Neural cell (in vitro differentiated cells): ENCODE data around the gene BHLHA9. TPM values are rescaled to one million over a fixed set of nuclear protein-coding genes. Genes with fewer than 3 reads are reported as not detected.

ENCODE experiments used
- H2AFZ ChIP-seq: fragments of 200-600, 300-800 bp; sonication (generic), shearing (Covaris generic); 2 replicates; pipeline ENCODE4 v1.6.0; 2014; ENCODE audit warnings: low read depth, mild to moderate bottlenecking, antibody characterized with exemption, low read length, moderate library complexity
- H3F3A ChIP-seq: fragments of 200-600 bp; shearing (Covaris generic); 2 replicates; pipeline ENCODE4 v1.6.1; 2016; ENCODE audit warnings: mild to moderate bottlenecking, moderate library complexity, mixed read lengths, antibody characterized with exemption, low read length; ENCODE audit not compliant: insufficient read depth, poor library complexity, severe bottlenecking
- H3K27ac ChIP-seq: fragments of 200-600, 300-800 bp; sonication (generic), shearing (Covaris generic); 2 replicates; pipeline ENCODE4 v1.5.1; 2014; ENCODE audit warnings: mild to moderate bottlenecking, low read length, moderate library complexity
- H3K27me3 ChIP-seq: fragments of 300-800, 200-600 bp; sonication (generic), shearing (Covaris generic); 2 replicates; pipeline ENCODE4 v1.6.0; 2014; ENCODE audit warnings: mild to moderate bottlenecking, low read depth, low read length, moderate library complexity; ENCODE audit not compliant: insufficient read depth
- H3K36me3 ChIP-seq: fragments of 300-800, 200-600 bp; sonication (generic), shearing (Covaris generic); 2 replicates; pipeline ENCODE4 v1.5.1; 2014; ENCODE audit warnings: mild to moderate bottlenecking, antibody characterized with exemption, low read length, moderate library complexity; ENCODE audit not compliant: insufficient read depth
- H3K4me2 ChIP-seq: fragments of 300-800, 200-600 bp; sonication (generic), shearing (Covaris generic); 2 replicates; pipeline ENCODE4 v1.6.0; 2014; ENCODE audit warnings: mild to moderate bottlenecking, low read length
- H3K4me3 ChIP-seq: fragments of 300-800, 200-600 bp; sonication (generic), shearing (Covaris generic); 2 replicates; pipeline ENCODE4 v1.5.1; 2014; ENCODE audit warnings: mild to moderate bottlenecking, low read length, moderate library complexity
- H3K79me2 ChIP-seq: fragments of 200-600 bp; shearing (Covaris generic); replicated peaks from 2 replicates; pipeline ENCODE4 v1.6.0; 2014; ENCODE audit warnings: mild to moderate bottlenecking, low read length, moderate library complexity; ENCODE audit not compliant: insufficient read depth
- H3K9ac ChIP-seq: fragments of 300-800, 200-600 bp; sonication (generic), shearing (Covaris generic); 2 replicates; pipeline ENCODE4 v1.6.1; 2016; ENCODE audit warnings: mild to moderate bottlenecking, low read length, mixed read lengths
- H3K9me2 ChIP-seq: fragments of 200-600 bp; shearing (Covaris generic); 2 replicates; pipeline ENCODE4 v1.6.1; 2016; ENCODE audit warnings: mild to moderate bottlenecking, low read length, mixed read lengths; ENCODE audit not compliant: insufficient read depth
- H3K9me3 ChIP-seq: fragments of 200-600, 300-800 bp; sonication (generic), shearing (Covaris generic); 2 replicates; pipeline ENCODE4 v1.6.1; 2016; ENCODE audit warnings: mild to moderate bottlenecking, mixed run types, low read length, moderate library complexity, mixed read lengths
- H4K20me1 ChIP-seq: fragments of 200-600 bp; shearing (Covaris generic); 2 replicates; pipeline ENCODE4 v1.6.1; 2016; ENCODE audit warnings: mild to moderate bottlenecking, mixed run types; ENCODE audit not compliant: insufficient read depth
- CTCF ChIP-seq: fragments of 450-650 bp; IDR thresholded peaks from 2 replicates; pipeline ENCODE4 v1.5.1; 2014; ENCODE audit warnings: antibody characterized with exemption, mild to moderate bottlenecking, moderate library complexity; ENCODE audit not compliant: poor library complexity, severe bottlenecking
- EP300 ChIP-seq: fragments of 450-650 bp; conservative IDR thresholded peaks from 2 replicates; pipeline ENCODE4 v1.6.1; 2014; ENCODE audit warnings: antibody characterized with exemption, mild to moderate bottlenecking, moderate library complexity; ENCODE audit not compliant: poor library complexity, severe bottlenecking
- EZH2 ChIP-seq: fragments of 200-600, 300-800 bp; shearing (Covaris generic), sonication (generic); IDR thresholded peaks from 2 replicates; pipeline ENCODE4 v1.6.1; 2014; ENCODE audit warnings: antibody characterized with exemption, low read length, borderline replicate concordance, mild to moderate bottlenecking; ENCODE audit not compliant: insufficient read depth, poor library complexity, severe bottlenecking
- MXI1 ChIP-seq: fragments of 450-650 bp; conservative IDR thresholded peaks from 2 replicates; pipeline ENCODE4 v1.6.1; 2014; ENCODE audit warnings: antibody characterized with exemption, mild to moderate bottlenecking; ENCODE audit not compliant: poor library complexity, severe bottlenecking
- POLR2AphosphoS5 ChIP-seq: IDR thresholded peaks from 2 replicates; pipeline ENCODE4 v1.6.1; 2012
- RAD21 ChIP-seq: fragments of 450-650 bp; conservative IDR thresholded peaks from 2 replicates; pipeline ENCODE4 v1.6.1; 2014; ENCODE audit warnings: antibody characterized with exemption, mild to moderate bottlenecking, moderate library complexity
- SMC3 ChIP-seq: fragments of 450-650 bp; conservative IDR thresholded peaks from 2 replicates; pipeline ENCODE4 v1.6.1; 2014; ENCODE audit warnings: antibody characterized with exemption, mild to moderate bottlenecking, moderate library complexity; ENCODE audit not compliant: poor library complexity
- TAF1 ChIP-seq: IDR thresholded peaks from 2 replicates; pipeline ENCODE4 v1.6.1; 2012; ENCODE audit warnings: low read depth
- polyA plus RNA-seq: library from polyadenylated mRNA; depleted of rRNA; stranded (reverse); fragments of >200 nt; gene quantifications from 2 replicates; pipeline ENCODE4 v1.2.3, GENCODE V29; 2014
- TF ChIP-seq, protein P1 (sequence below): IDR thresholded peaks from 2 replicates; pipeline ENCODE4 v1.6.1; 2012; ENCODE audit warnings: borderline replicate concordance

BHLHA9 gene
- polyA plus RNA-seq, 1 donor from 2014 or later: not detected

- H3K9ac ChIP-seq: no peak overlapping the region
- TF ChIP-seq, protein P1, sequence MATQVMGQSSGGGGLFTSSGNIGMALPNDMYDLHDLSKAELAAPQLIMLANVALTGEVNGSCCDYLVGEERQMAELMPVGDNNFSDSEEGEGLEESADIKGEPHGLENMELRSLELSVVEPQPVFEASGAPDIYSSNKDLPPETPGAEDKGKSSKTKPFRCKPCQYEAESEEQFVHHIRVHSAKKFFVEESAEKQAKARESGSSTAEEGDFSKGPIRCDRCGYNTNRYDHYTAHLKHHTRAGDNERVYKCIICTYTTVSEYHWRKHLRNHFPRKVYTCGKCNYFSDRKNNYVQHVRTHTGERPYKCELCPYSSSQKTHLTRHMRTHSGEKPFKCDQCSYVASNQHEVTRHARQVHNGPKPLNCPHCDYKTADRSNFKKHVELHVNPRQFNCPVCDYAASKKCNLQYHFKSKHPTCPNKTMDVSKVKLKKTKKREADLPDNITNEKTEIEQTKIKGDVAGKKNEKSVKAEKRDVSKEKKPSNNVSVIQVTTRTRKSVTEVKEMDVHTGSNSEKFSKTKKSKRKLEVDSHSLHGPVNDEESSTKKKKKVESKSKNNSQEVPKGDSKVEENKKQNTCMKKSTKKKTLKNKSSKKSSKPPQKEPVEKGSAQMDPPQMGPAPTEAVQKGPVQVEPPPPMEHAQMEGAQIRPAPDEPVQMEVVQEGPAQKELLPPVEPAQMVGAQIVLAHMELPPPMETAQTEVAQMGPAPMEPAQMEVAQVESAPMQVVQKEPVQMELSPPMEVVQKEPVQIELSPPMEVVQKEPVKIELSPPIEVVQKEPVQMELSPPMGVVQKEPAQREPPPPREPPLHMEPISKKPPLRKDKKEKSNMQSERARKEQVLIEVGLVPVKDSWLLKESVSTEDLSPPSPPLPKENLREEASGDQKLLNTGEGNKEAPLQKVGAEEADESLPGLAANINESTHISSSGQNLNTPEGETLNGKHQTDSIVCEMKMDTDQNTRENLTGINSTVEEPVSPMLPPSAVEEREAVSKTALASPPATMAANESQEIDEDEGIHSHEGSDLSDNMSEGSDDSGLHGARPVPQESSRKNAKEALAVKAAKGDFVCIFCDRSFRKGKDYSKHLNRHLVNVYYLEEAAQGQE: no peak
- TF ChIP-seq TAF1 (no peak), EP300 (no peak), RAD21 (no peak), EZH2 (no peak), MXI1 (no peak)
- H3K4me3 ChIP-seq: no peak overlapping the region
- no peaks in the 10 kb centered on the region for H3K36me3 ChIP-seq
- H3K79me2 ChIP-seq: no peaks in the 10 kb centered on the region
- H3K27me3 ChIP-seq: no peaks in the 10 kb centered on the region
- no peaks in the 10 kb centered on the region for H4K20me1 ChIP-seq
- H3K4me2 ChIP-seq: no peak overlapping the region
- H3F3A ChIP-seq: no peaks in the 10 kb centered on the region
- H3K9me2 ChIP-seq: no peaks in the 10 kb centered on the region
- H2AFZ ChIP-seq: peak overlapping the region; percentile 19
- no peaks in the 10 kb centered on the region for H3K9me3 ChIP-seq
- no peak overlapping the region for H3K27ac ChIP-seq
Observed at GRCh38 chr17:1298606-1299005, 28.4 kb downstream of the BHLHA9 start.

GRCh38 chr17:1299552-1300370 is 29.5 kb downstream of the BHLHA9 start:
- TF ChIP-seq SMC3 (no peak), EZH2 (no peak), MXI1 (no peak), CTCF (no peak), RAD21 (no peak), EP300 (no peak), POLR2AphosphoS5 (no peak)
- TF ChIP-seq, protein P1: no peak
- Histone ChIP-seq H3K9me2 (no peaks in the 10 kb centered on the region), H3K4me3 (no peak overlapping the region), H3K9me3 (no peaks in the 10 kb centered on the region), H2AFZ (no peak overlapping the region), H3F3A (no peaks in the 10 kb centered on the region), H3K36me3 (no peaks in the 10 kb centered on the region), H3K9ac (no peak overlapping the region), H3K4me2 (no peak overlapping the region), H4K20me1 (no peaks in the 10 kb centered on the region), H3K27me3 (no peaks in the 10 kb centered on the region), H3K79me2 (no peaks in the 10 kb centered on the region), H3K27ac (no peak overlapping the region)
